ENCODE results near the gene RPL7L1. TPM values are rescaled to one million over a fixed set of nuclear protein-coding genes. Genes with fewer than 3 reads are reported as not detected.

The RPL7L1 gene
- total RNA-seq, 2 donors from 2014 or later: 46.4 to 67.4 TPM

- peak within 1 kb of the TSS; percentile 95 for H3K27ac ChIP-seq
- H3K4me1 ChIP-seq: peaks cover 6% of the 10 kb centered on the region
- DNase-seq: peak; percentile 94
Observed at GRCh38 chr6:42928986-42929820, 49.8 kb downstream of the RPL7L1 start, which contains the start of gene CNPY3. Gene CNPY3 (plus strand): TSS chr6:42929480. CDS start chr6:42929571, 91 bp downstream.

GRCh38 chr6:42929821-42930360 is 50.5 kb downstream of the RPL7L1 start:
- peak overlapping the region; percentile 70 to 90 for H3K9ac ChIP-seq (ENCODE audit: low read depth in 2 of 2, low read length in 2 of 2)
- peaks cover 6% of the 10 kb centered on the region for H3K36me3 ChIP-seq
- no peaks in the 10 kb centered on the region for H3K9me3 ChIP-seq
- intact Hi-C loops (cut with DNase I): no loop called here
- no peak for TF ChIP-seq CTCF (IDR thresholded peaks at IDR 0.05)
- peak overlapping the region; percentile 95 for H3K27ac ChIP-seq
- H3K27me3 ChIP-seq: no peaks in the 10 kb centered on the region
- DNase-seq: no peak
- peaks cover 6% of the 10 kb centered on the region for H3K4me1 ChIP-seq
- H3K4me3 ChIP-seq: peak overlapping the region; percentile 70

More at GRCh38 chr6:42928986-42929820, 49.8 kb downstream of the RPL7L1 start, which contains the start of gene CNPY3:
- Histone ChIP-seq H3K4me3 (peak within 1 kb of the TSS; percentile 70), H3K9ac (ENCODE audit: low read depth in 2 of 2, low read length in 2 of 2) (peak within 1 kb of the TSS; percentile 70 to 90), H3K27me3 (no peaks in the 10 kb centered on the region), H3K36me3 (peaks cover 3% of the 10 kb centered on the region), H3K9me3 (no peaks in the 10 kb centered on the region)
- intact Hi-C loops (cut with DNase I): no loop called here
- no peak for TF ChIP-seq CTCF (IDR thresholded peaks at IDR 0.05)

- H3K4me3 ChIP-seq: no peak overlapping the region
- TF ChIP-seq CTCF (IDR thresholded peaks at IDR 0.05): no peak
- DNase-seq: no peak
- H3K27me3 ChIP-seq: no peaks in the 10 kb centered on the region
- H3K4me1 ChIP-seq: peaks cover 6% of the 10 kb centered on the region
- intact Hi-C loops (cut with DNase I): no loop called here
- no peaks in the 10 kb centered on the region for H3K9me3 ChIP-seq
- no peak overlapping the region for H3K9ac ChIP-seq (ENCODE audit: low read depth in 2 of 2, low read length in 2 of 2)
- peaks cover 14% of the 10 kb centered on the region for H3K36me3 ChIP-seq
- no peak overlapping the region for H3K27ac ChIP-seq
Observed at GRCh38 chr6:42932412-42932811, 53.0 kb downstream of the RPL7L1 start.

GRCh38 chr6:42933205-42933604 is 53.8 kb downstream of the RPL7L1 start:
- Histone ChIP-seq H3K9me3 (no peaks in the 10 kb centered on the region), H3K4me3 (no peak overlapping the region), H3K9ac (ENCODE audit: low read depth in 2 of 2, low read length in 2 of 2) (no peak overlapping the region), H3K27ac (no peak overlapping the region), H3K36me3 (peaks cover 14% of the 10 kb centered on the region), H3K4me1 (peaks cover 6% of the 10 kb centered on the region), H3K27me3 (no peaks in the 10 kb centered on the region)
- intact Hi-C loops (cut with DNase I): no loop called here
- DNase-seq: no peak
- no peak for TF ChIP-seq CTCF (IDR thresholded peaks at IDR 0.05)

- TF ChIP-seq CTCF (IDR thresholded peaks at IDR 0.05): no peak
- H3K9ac ChIP-seq (ENCODE audit: low read depth in 2 of 2, low read length in 2 of 2): no peak overlapping the region
- H3K4me3 ChIP-seq: no peak overlapping the region
- no peak overlapping the region for H3K27ac ChIP-seq
- intact Hi-C loops (cut with DNase I): no loop called here
- H3K4me1 ChIP-seq: peaks cover 6% of the 10 kb centered on the region
- no peaks in the 10 kb centered on the region for H3K27me3 ChIP-seq
- H3K36me3 ChIP-seq: peaks cover 14% of the 10 kb centered on the region
- DNase-seq: no peak
- H3K9me3 ChIP-seq: no peaks in the 10 kb centered on the region
Observed at GRCh38 chr6:42935322-42935721, 55.9 kb downstream of the RPL7L1 start.

Measured in colonic mucosa (tissue), 4 donors.